Measurements from ENCODE around the gene FAM81B. TPM values are rescaled to one million over a fixed set of nuclear protein-coding genes. Genes with fewer than 3 reads are reported as not detected.
A peak's percentile ranks its signal among the peaks of the same experiment; 100 is the strongest.
"Not testable (repeated sequence)": the region's sequence is repeated elsewhere in the genome, so short reads cannot be mapped to it uniquely, and the experiment has no call there.

The FAM81B gene
- polyA plus RNA-seq, 2 of the 4 experiments (the other 2 are of a cell fraction), result 0.05 TPM; not detected in 1

GRCh38 chr5:95384485-95385213, 6.5 kb upstream of the FAM81B start:
- Histone ChIP-seq H3K4me2 (no peak overlapping the region), H3K4me3 (no peak overlapping the region), H3K4me1 (no peaks in the 10 kb centered on the region), H3K9me3 (no peaks in the 10 kb centered on the region), H3K27ac (no peak overlapping the region)
- 36% methylated on average over 5 of the region's 5 CpGs for WGBS (ENCODE audit: missing lambda C conversion rate)
- no peak for TF ChIP-seq JUNB (IDR thresholded peaks at IDR 0.05)
- TF ChIP-seq RFX5 (IDR thresholded peaks at IDR 0.05), result no peak
- ChIA-PET CTCF (interaction anchor here (0.6 kb wide), 1 partner anchor 573 kb away, joined by 4 read pairs; no protein-coding TSS in a partner anchor), POLR2A (interaction anchor here (0.6 kb wide), 1 partner anchor 225 kb away, joined by 5 read pairs; no protein-coding TSS in a partner anchor)
- no peak for ATAC-seq
- DNase-seq (ENCODE audit: low read depth in 1 of 2, low spot score in 1 of 2), result no peak
- no peak for FAIRE-seq

GRCh38 chr5:95385334-95385733, 5.8 kb upstream of the FAM81B start:
- 68% methylated on average over 1 of the region's 1 CpG for WGBS (ENCODE audit: missing lambda C conversion rate)
- FAIRE-seq (no peak), DNase-seq (ENCODE audit: low read depth in 1 of 2, low spot score in 1 of 2) (no peak), ATAC-seq (no peak)
- ChIA-PET POLR2A (interaction anchor here (0.6 kb wide), 1 partner anchor 225 kb away, joined by 5 read pairs; no protein-coding TSS in a partner anchor), CTCF (interaction anchor here (0.6 kb wide), 1 partner anchor 573 kb away, joined by 4 read pairs; no protein-coding TSS in a partner anchor)
- Histone ChIP-seq H3K4me1 (no peaks in the 10 kb centered on the region), H3K4me3 (no peak overlapping the region), H3K27ac (no peak overlapping the region), H3K9me3 (no peaks in the 10 kb centered on the region), H3K4me2 (no peak overlapping the region)
- TF ChIP-seq POLR2A (IDR thresholded peaks at IDR 0.05; ENCODE audit: low read length), result no peak
- no peak for TF ChIP-seq NFE2L2 (conservative IDR thresholded peaks at IDR 0.05; ENCODE audit: low read length)
- no peak for TF ChIP-seq ESRRA (IDR thresholded peaks at IDR 0.05; ENCODE audit: borderline replicate concordance, low read length)
- no peak for TF ChIP-seq MYC (IDR thresholded peaks at IDR 0.05; ENCODE audit: borderline replicate concordance, low read length)
- TF ChIP-seq ELK1 (IDR thresholded peaks at IDR 0.05; ENCODE audit: low read depth, low read length), result no peak
- no peak for TF ChIP-seq HES2 (IDR thresholded peaks at IDR 0.05)
- TF ChIP-seq CEBPB (IDR thresholded peaks at IDR 0.05), result no peak
- TF ChIP-seq RCOR1 (IDR thresholded peaks at IDR 0.05; ENCODE audit: low read depth, low read length), result no peak
- TF ChIP-seq EP300 (IDR thresholded peaks at IDR 0.05), result no peak
- no peak for TF ChIP-seq HOXB5 (CRISPR knock-in tag; IDR thresholded peaks at IDR 0.05)
- no peak for TF ChIP-seq MAZ (IDR thresholded peaks at IDR 0.05; ENCODE audit: borderline replicate concordance, low read depth, low read length)
- TF ChIP-seq E2F6 (IDR thresholded peaks at IDR 0.05; ENCODE audit: borderline replicate concordance, low read depth), result no peak
- no peak for TF ChIP-seq CHD2 (IDR thresholded peaks at IDR 0.05; ENCODE audit: low read length, partially characterized antibody)
- no peak for TF ChIP-seq MAFK (IDR thresholded peaks at IDR 0.05; ENCODE audit: partially characterized antibody)
- TF ChIP-seq CBX2 (IDR thresholded peaks at IDR 0.05; ENCODE audit: borderline replicate concordance, low read depth), result no peak

- H3K9me3 ChIP-seq; H3K4me2 ChIP-seq; H3K4me3 ChIP-seq; H3K27ac ChIP-seq; DNase-seq (ENCODE audit: low read depth in 1 of 2, low spot score in 1 of 2); ATAC-seq; H3K4me1 ChIP-seq; POLR2A ChIA-PET; FAIRE-seq: not testable (repeated sequence)
- CTCF ChIA-PET, result interaction anchor here (1.2 kb wide), 1 partner anchor 16 kb away, joined by 3 read pairs; no protein-coding TSS in a partner anchor
- WGBS (ENCODE audit: missing lambda C conversion rate), result 34% methylated on average over 3 of the region's 3 CpGs
Observed at GRCh38 chr5:95391965-95392364, 799 bp downstream of the FAM81B start.

- ChIA-PET POLR2A (no interaction called here), CTCF (interaction anchor here (1.2 kb wide), 1 partner anchor 17 kb away, joined by 3 read pairs; no protein-coding TSS in a partner anchor)
- no peak overlapping the region for H3K4me2 ChIP-seq
Observed at GRCh38 chr5:95392593-95393182, 1.5 kb downstream of the FAM81B start.

More at GRCh38 chr5:95392593-95393182, 1.5 kb downstream of the FAM81B start:
- no peak for ATAC-seq
- H3K4me3 ChIP-seq, result no peak overlapping the region
- H3K27ac ChIP-seq, result no peak overlapping the region
- WGBS (ENCODE audit: missing lambda C conversion rate), result 7% methylated on average over 1 of the region's 1 CpG
- no peak for FAIRE-seq
- H3K9me3 ChIP-seq, result no peaks in the 10 kb centered on the region
- peak in 1 of 2 experiments; percentile 20 for DNase-seq (ENCODE audit: low read depth in 1 of 2, low spot score in 1 of 2)
- TF ChIP-seq MAFK (IDR thresholded peaks at IDR 0.05; ENCODE audit: partially characterized antibody) (peak; percentile 39), EHMT2 (IDR thresholded peaks at IDR 0.05; ENCODE audit: low read depth) (no peak), HOXA7 (CRISPR knock-in tag; IDR thresholded peaks at IDR 0.05) (no peak), MYC (IDR thresholded peaks at IDR 0.05; ENCODE audit: borderline replicate concordance, low read length) (no peak), CHD2 (IDR thresholded peaks at IDR 0.05; ENCODE audit: low read length, partially characterized antibody) (no peak), PBX3 (IDR thresholded peaks at IDR 0.05) (no peak)
- H3K4me1 ChIP-seq, result no peaks in the 10 kb centered on the region
